ENCODE data around the gene PURA.

Gene PURA

DNA sequence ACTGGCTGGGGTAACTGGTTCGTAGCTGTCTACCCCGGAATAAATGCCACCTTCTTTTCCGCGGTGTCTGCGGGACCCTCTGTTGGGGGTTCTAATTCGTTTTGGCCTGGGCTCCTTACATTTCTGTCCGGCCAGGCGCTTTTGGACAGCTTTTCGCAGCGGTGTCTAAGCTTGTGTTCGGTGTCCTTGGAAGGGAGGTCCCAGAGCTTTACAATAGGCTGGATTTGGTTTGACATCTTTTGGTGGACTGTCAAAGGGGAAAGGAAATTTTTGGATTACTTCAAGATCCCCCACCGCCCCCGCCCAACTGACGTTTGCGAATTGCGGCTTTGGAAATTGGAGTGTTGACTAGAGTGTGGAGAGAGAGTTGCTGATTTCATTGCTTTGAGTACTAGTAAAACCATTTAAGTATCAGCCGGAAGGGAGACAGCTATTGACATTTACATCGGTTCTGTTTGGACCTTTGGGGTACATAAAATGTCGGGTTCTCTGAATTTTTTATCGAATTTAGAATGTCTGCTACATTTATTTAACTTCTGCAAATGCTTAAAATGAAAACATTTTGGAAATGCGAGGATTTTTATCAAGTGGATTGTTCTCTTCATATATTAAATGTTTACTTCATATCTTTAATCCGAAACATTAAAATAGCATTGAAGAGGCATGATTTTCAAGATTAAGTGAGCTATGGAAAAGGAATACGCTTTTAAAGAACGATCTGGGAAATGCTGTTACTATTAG is 4.7 kb upstream of the PURA start:
- no peak for FAIRE-seq
- no peak for DNase-seq (ENCODE audit: extremely low spot score, insufficient read length, low read depth)

DNA sequence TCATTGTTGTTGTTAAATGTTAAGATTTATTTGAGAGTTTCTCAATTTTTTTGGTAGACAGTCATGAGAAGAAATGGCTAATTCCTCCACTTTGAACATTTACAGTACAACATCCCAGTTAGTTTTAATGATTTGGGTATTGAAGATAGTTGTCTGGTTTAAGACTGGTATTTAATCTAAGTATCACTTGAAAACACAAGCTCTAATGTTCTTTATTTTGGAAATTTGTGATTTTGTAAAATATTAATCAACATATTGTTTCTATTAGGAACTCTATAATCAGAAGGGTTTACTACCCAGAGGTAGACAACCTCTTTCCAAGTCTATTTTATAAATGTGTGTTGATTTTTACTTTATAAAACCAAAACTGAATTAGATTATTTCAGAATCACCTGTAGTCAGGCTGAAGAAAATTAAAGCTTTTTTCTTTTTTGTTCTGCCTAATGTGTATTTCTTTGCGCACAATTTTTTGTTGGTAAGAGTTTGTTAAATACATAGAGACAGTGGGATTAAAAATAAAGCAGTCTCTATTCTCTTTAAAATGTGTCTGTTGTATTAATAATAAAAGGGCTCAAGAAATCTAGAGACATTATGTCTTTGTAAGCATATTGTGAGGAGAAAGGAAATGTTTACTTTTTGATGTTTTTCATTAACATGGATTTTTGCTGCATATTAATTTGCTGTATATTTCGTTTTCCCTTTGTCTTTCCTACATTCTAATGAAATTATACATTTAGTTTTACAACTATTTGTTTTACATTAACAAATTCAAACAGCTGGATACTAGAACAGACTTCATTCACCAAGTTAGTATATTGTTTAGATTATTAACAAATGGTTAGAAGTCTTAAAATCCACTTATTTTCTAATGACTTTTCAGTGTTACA is 3.9 kb upstream of the PURA start:
- no peak for FAIRE-seq

DNA sequence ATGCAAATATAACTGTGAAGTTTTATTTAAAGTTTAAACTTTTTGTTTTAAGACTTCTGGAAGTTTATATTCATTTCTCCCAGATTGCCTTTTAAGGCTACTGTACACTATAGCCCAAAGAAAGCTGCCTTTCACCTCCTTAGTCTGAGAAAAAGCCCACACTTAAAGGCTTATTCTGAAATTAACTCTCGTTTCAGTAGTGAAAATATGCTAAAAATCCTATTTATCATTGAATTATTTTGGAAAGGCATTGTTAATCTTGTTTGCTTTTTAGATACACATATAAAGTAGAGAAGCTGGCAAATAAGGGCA is 3.3 kb upstream of the PURA start:
- FAIRE-seq (no peak), DNase-seq (ENCODE audit: extremely low spot score, insufficient read length, low read depth) (no peak)

More for the DNA sequence above, 3.9 kb upstream of the PURA start:
- DNase-seq (ENCODE audit: extremely low spot score, insufficient read length, low read depth): no peak

DNA sequence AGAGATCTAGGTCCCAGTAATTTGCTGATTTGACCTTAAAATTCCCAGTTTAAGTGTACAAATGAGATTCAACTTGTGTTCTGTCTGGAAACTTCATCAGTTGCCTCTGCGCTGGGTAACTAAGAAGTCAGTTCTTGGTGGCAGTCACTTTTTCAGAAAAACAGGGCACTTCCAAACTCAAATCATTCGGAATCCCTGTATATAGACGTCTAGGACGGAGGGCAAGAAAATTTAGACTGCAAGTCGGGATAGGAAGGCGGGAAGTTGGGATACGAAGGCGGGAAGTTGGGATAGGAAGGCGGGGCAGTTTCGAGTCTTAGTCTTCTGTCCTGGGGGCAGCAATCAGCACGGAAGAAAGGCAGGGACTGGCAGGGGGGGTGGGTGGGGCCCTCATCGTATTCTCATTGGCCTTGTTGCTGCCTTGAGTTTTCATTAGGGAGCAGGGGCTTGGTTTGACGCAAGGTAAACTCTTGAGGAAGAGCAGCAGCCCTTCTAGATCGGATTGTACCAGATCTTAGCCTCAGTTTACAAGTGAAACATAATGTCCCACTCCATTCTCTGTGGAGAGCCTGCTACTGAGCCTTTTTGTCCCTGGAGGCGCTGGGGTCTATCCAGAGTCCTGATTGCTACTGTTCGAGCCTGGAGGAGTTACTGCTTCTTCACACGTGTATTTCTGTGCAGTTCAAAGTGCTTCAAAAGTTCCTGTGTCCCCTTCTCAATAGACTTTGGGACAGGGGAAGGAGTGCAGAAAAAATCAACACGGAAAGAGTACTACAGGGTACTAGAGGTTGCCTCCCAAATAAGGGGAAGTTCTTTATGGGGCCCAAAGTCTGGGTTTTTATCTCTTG is 2.7 kb upstream of the PURA start:
- DNase-seq (ENCODE audit: extremely low spot score, insufficient read length, low read depth) (no peak), FAIRE-seq (no peak)

DNA sequence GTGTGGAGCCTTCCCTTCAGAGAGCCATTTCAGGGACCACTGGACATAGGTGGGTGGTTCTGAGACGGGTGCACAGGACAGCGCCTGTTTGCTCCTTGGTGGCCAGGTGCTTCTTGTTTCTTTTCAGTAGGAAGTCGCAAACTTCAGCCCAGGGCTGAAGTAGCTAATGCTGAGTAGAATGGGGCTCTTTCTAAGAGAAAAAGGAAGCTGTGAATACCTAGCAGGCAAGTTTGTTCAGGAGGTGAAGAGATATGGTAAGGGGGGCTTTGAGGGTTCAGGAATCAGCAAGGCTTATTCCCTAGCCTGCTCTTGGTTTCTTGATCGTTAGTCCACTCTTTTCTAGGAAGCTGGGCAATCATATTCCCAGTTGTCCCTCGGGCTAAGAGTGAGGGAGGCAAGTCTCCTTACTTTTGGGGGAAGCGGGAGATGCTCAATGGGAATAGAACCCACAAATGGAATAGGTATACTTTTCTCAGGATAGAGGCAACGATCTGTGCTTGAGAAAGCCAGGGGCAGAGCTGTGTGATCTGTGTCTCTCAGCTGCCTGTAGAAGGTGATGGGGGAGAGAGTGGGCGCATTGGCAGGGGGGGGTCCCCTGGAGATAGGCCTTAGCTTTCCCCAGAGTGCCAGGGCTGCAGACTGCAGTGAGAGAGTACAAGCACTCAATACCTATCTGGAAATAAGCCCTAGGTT is 1.9 kb upstream of the PURA start:
- FAIRE-seq (no peak), DNase-seq (ENCODE audit: extremely low spot score, insufficient read length, low read depth) (no peak)

DNA sequence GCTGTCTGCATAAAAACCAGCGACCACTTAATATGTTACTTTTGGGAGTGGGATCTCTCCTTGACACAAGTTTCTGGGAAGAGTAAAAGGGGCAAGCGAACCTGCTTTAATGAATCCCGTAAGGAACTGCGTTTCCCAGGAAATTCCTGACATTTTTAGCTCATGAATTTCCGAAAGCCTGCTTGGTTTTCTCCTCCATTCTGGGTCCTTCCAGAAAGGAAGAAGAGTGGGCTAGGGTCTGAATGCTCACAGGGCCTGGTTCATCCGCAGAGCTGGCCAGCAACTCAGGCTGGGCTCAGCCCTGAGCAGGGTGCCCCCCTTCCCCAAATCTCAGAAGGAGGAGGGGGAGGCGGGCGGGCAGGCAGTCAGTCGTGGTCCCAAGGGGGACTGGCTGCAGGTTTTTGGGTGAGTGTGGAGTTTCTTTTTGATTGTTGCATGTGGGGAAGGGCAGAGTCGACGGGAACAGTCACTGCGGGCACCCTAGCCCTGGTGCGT is 1.2 kb upstream of the PURA start:
- DNase-seq (ENCODE audit: extremely low spot score, insufficient read length, low read depth) (no peak), FAIRE-seq (no peak)

DNA sequence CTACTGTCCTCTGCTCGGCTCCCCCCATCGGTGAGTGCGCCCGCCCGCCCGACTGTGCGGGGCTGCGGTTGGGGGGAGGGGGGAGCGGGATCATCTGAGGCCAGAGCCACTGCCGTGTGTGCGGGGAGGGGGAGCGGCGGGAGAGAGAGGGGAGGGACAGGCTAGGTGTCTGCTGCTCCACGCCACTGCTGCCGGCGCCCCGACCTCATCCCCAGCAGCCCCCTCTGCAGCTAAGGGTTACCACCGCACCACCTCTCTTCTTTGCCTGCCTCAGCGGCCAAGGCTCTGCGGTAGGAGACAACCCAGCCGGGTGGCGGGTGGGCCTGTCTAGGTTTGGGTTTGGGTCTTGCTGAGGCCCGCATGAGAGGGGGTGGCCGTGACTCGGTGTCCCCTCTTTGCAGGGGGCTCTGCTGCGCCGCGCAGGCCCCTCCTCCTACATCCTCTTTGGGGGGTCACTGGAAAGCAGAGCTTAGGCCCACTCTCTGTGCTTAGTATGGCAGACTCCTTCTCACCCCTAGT is 670 bp upstream of the PURA start:
- FAIRE-seq (no peak), DNase-seq (ENCODE audit: extremely low spot score, insufficient read length, low read depth) (no peak)

DNA sequence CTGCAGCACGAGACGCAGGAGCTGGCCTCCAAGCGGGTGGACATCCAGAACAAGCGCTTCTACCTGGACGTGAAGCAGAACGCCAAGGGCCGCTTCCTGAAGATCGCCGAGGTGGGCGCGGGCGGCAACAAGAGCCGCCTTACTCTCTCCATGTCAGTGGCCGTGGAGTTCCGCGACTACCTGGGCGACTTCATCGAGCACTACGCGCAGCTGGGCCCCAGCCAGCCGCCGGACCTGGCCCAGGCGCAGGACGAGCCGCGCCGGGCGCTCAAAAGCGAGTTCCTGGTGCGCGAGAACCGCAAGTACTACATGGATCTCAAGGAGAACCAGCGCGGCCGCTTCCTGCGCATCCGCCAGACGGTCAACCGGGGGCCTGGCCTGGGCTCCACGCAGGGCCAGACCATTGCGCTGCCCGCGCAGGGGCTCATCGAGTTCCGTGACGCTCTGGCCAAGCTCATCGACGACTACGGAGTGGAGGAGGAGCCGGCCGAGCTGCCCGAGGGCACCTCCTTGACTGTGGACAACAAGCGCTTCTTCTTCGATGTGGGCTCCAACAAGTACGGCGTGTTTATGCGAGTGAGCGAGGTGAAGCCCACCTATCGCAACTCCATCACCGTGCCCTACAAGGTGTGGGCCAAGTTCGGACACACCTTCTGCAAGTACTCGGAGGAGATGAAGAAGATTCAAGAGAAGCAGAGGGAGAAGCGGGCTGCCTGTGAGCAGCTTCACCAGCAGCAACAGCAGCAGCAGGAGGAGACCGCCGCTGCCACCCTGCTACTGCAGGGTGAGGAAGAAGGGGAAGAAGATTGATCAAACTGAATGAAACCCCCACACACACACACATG is 654 bp downstream of the PURA start:
- FAIRE-seq: peak; percentile 56
- no peak for DNase-seq (ENCODE audit: extremely low spot score, insufficient read length, low read depth)

DNA sequence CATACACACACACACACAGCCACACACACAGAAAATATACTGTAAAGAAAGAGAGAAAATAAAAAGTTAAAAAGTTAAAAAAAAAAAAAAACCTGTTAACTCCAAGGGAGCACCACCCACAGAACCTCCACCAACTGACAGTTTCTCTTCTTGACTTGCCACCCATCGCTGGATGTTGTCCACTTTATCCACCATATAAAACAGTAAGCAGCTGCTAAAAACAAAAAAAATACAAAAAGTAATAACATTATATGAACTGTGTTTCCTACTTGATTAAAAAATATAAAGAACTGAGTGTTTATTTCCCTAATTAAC is 1.2 kb downstream of the PURA start:
- no peak for DNase-seq (ENCODE audit: extremely low spot score, insufficient read length, low read depth)
- no peak for FAIRE-seq

DNA sequence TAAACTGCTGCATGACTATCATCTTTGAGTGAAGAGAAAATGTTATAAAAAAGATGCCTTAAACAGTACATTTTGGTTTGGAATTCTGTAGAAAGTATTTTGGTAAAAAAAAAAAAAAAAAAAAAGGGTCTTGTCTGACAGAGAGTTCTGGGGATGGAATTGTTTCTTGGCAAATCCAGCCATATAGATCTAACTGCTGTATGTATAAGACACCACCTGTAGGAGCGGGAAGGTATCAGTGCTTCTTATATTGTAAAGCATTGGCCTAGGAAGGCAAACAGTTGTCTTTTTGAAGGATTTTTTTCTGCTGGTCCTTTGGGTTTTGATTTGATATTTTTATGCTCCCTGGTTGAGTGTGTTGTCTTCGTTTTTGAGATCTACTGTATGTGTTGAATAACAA is 2.8 kb downstream of the PURA start:
- FAIRE-seq (no peak), DNase-seq (ENCODE audit: extremely low spot score, insufficient read length, low read depth) (no peak)

DNA sequence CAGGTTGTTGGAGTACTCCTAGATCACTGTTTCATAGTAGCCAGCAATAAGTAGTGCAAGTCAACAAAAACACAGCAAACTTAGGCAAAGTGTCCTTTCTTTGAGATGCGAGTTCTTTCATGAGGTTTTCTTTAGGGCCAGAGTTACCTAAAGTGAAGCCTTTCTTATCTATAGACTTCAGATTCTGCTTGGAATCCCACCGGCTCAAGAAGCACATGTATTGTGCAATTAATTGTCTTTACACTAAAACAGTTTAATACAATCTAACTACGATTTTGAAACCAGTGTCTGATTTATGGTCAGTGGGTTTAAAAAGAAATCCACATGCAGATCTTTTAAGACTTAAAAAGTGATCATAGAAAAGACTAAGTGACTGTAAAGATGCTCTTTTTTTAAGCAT is 3.6 kb downstream of the PURA start:
- DNase-seq (ENCODE audit: extremely low spot score, insufficient read length, low read depth) (no peak), FAIRE-seq (no peak)

DNA sequence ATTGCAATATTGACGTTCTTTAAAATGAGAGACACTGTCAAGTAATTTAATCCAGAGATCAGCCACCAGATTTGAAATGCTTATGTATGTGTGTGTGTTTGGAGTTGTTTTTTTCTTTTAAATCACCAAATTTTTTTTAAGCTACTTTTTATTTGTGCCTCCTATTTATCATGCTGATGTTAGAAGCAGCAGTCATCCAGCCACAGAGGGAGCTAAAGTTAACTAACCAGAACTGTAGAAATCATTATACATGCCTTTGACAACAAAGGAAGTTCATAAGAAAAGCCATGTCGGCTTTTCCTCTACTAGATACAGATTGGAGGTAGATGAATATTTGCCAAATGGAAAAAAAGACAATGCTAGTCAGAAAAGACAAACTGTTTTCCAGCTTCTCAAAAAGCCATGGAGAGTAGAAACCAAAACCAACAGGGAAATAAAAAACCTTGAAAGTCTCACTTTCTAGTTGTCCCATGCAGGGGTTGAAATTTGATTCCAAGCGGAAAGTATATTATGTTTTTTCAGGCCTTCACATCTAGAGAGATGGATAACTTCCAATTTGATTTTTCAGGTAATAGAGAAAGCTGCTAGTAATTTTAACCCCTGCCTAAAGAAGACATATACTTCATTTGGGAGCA is 4.5 kb downstream of the PURA start:
- FAIRE-seq: no peak

DNA sequence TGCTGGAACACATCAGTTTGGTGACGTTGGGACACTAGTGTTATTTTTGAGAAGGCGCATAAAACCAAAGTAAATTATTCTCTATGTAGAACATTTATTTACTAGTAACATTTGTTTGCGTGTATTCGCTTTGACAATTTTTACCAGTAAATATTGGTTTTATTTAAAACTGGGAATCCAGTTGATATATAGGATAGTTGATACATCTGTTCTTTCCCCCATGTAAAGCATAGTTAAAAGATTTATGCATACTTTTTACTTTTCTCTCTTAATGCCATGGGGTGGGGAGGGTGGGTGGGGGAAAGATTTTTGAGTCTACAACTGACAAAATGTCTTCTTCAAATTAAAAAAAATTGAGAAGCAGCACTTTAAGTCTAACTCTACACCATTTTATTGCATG is 11.7 kb downstream of the PURA start, which contains the start of gene IGIP:
IGIP (plus strand) TSS at position 301 of the 400 bp plus-strand sequence. CDS start 2,540 bp downstream, outside the sequence.
- FAIRE-seq (no peak), DNase-seq (ENCODE audit: extremely low spot score, insufficient read length, low read depth) (no peak)

More for the DNA sequence above, 4.5 kb downstream of the PURA start:
- DNase-seq (ENCODE audit: extremely low spot score, insufficient read length, low read depth): no peak

DNA sequence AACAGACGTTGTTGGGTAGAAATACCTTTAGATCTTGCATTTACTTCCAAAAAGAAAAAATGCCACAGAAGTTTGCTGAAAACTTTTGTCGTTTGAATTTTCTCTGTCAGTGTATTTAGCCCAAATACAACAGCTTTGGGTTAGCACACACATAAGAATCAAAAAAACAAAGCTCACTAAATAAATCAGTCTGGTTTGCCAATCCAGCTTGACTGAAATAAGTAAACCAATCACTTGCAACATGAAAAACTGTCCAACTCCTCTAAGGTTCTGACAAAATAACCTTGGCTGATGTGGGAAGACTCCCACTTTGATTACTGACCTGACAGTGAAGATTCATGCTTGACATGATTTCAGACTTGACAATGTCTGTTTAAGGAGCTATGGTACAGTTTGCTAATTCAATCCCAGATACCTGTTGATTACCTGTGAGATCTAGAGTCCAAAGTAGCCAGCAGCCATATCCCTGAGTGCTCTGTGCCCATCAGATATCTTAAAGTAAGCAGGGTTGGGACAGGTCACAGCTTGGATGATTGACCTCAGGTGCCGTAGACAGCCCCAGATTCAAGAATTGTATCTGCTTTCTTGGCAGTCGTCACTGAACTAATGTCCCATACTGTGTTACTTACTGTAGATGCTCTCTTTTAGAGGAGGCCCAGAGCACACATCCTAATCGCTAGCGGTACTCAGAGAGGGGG is 12.6 kb downstream of the PURA start:
- no peak for FAIRE-seq
- no peak for DNase-seq (ENCODE audit: extremely low spot score, insufficient read length, low read depth)

DNA sequence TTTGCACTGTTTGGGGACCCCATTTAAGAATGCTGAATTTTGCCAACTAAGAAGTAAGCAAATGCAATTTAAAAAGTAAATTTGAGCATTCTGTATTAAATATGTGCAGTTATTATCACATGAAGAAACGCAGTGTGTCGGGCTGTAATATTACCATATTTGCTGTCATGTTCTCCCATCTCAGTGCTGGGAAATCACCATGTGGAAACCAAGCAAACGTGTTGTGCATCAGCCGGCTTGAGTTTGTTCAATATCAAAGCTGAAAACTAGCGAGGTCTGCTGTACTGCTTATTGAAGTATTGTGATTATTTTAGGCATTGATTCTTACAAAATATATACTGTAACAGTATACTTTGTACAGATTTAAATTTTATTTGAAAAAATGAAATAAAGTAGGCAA is 14.5 kb downstream of the PURA start:
- DNase-seq (ENCODE audit: extremely low spot score, insufficient read length, low read depth) (no peak), FAIRE-seq (no peak)

DNA sequence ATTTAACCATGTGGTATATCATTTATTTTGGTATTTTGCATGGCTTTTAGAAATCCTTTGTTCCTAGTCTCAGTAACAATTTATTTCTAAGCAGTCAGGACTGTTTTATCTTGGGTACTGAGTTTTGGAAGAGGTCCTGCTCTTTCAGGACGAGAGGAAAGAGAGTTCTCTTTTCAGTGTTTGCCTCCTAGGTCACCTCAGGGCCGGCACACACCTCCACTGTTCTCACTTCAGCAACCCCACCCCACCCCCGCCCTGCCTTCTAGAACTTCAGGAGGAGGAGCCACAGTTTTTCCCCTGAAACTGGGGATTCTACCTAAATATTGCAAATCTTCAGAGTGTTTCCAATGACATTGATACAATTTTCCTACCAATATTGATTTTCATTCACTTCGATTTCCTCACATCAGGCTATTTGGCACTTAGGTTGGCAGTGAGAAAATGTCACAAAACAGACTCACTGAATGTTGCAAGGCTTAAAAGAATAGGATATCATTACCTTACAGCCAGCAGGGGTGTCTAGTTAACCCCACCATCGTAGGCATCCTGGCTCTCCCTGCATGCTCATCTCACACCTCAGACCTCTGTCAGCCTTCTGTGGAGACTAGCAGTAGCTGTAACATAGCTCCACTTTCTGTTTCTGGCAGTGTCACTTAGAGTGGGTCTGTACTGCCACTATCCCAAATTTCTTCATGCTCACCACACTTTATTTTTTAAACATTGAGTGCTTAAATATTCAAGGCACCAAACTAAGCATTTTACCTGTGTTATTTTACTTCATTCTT is 17.2 kb downstream of the PURA start:
- FAIRE-seq (no peak), DNase-seq (ENCODE audit: extremely low spot score, insufficient read length, low read depth) (no peak)

DNA sequence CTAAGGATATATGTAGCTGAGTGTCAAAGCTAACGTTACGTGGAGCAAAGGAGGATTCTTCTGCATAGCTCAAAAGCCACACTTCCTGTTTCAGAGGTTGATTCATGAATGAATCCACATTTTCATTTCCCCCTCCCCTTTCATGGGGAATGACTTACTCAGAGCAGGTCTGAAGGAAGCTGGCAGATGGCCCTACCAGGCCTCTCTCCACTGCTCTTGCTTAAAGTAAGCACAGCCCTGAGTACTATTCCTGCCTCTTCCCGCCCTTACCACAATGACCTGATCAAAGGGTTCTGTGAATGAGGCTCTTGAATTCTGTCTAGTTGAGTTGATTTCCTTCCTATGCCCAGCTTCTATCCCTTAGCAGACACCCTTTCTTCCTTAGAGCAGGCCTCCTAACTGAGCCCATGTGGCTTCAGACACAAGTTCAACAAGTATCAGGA is 18.1 kb downstream of the PURA start:
- DNase-seq (ENCODE audit: extremely low spot score, insufficient read length, low read depth) (no peak), FAIRE-seq (no peak)
